DOHH2 (cell line): ENCODE results near the gene USP13.
"Not testable (repeated sequence)": the region's sequence is repeated elsewhere in the genome, so short reads cannot be mapped to it uniquely, and the experiment has no call there.

Experiments used
- H3F3A ChIP-seq: fragments of 200-600 bp; sonication (generic), shearing (Covaris generic); 2 replicates; pipeline ENCODE4 v1.6.0; 2016; ENCODE audit warnings: antibody characterized with exemption, mild to moderate bottlenecking; ENCODE audit not compliant: control insufficient read depth, insufficient read depth
- H3K27ac ChIP-seq: fragments of 200-600 bp; sonication (generic); 2 replicates; pipeline ENCODE4 v1.5.1; 2014; ENCODE audit warnings: low read depth, mild to moderate bottlenecking, low read length, moderate library complexity
- H3K27me3 ChIP-seq: fragments of 200-600 bp; sonication (generic); 2 replicates; pipeline ENCODE4 v1.6.1; 2014; ENCODE audit warnings: mild to moderate bottlenecking, low read length, mixed read lengths; ENCODE audit not compliant: control insufficient read depth
- H3K36me3 ChIP-seq: fragments of 200-600 bp; sonication (generic); 2 replicates; pipeline ENCODE4 v1.6.1; 2014; ENCODE audit warnings: mild to moderate bottlenecking, low read length, moderate library complexity, mixed read lengths; ENCODE audit not compliant: control insufficient read depth
- H3K4me1 ChIP-seq: fragments of 200-600 bp; sonication (generic); 2 replicates; pipeline ENCODE4 v1.6.1; 2014; ENCODE audit warnings: mild to moderate bottlenecking, low read length, mixed read lengths; ENCODE audit not compliant: control insufficient read depth
- H3K4me2 ChIP-seq: fragments of 200-600 bp; sonication (generic); 2 replicates; pipeline ENCODE4 v1.6.0; 2014; ENCODE audit warnings: mild to moderate bottlenecking, low read length, moderate library complexity
- H3K4me3 ChIP-seq: fragments of 200-600 bp; sonication (generic); 2 replicates; pipeline ENCODE4 v1.5.1; 2014; ENCODE audit warnings: mild to moderate bottlenecking, low read length, mixed read lengths
- H3K79me2 ChIP-seq: fragments of 200-600 bp; sonication (generic); 2 replicates; pipeline ENCODE4 v1.6.1; 2014; ENCODE audit warnings: mild to moderate bottlenecking, low read length, mixed read lengths; ENCODE audit not compliant: control insufficient read depth
- H3K9me2 ChIP-seq: fragments of 200-600 bp; sonication (generic); replicated peaks from 2 replicates; pipeline ENCODE4 v1.6.1; 2014; ENCODE audit warnings: mild to moderate bottlenecking, low read length, mixed read lengths; ENCODE audit not compliant: control insufficient read depth
- H3K9me3 ChIP-seq: fragments of 200-600 bp; sonication (generic); 2 replicates; pipeline ENCODE4 v1.6.1; 2014; ENCODE audit warnings: antibody characterized with exemption, low read length, mixed read lengths; ENCODE audit not compliant: control insufficient read depth, insufficient read depth
- H4K20me1 ChIP-seq: fragments of 200-600 bp; sonication (generic); 2 replicates; pipeline ENCODE4 v1.6.0; 2014; ENCODE audit warnings: low read depth, mild to moderate bottlenecking, antibody characterized with exemption, low read length, moderate library complexity; ENCODE audit not compliant: control insufficient read depth, insufficient read depth
- EZH2phosphoT487 ChIP-seq: fragments of 200-600 bp; sonication (generic); IDR thresholded peaks from 2 replicates; pipeline ENCODE4 v1.6.1; 2017; ENCODE audit warnings: borderline replicate concordance, mild to moderate bottlenecking, antibody characterized with exemption, low read length, moderate library complexity, mixed read lengths
- TF ChIP-seq, protein P1 (sequence below): fragments of 200-600 bp; sonication (generic); IDR thresholded peaks from one replicate; pipeline ENCODE4 v1.5.1; 2014; ENCODE audit warnings: antibody characterized with exemption, mild to moderate bottlenecking, low read depth, low read length; ENCODE audit not compliant: poor library complexity, severe bottlenecking

USP13 gene

DNA sequence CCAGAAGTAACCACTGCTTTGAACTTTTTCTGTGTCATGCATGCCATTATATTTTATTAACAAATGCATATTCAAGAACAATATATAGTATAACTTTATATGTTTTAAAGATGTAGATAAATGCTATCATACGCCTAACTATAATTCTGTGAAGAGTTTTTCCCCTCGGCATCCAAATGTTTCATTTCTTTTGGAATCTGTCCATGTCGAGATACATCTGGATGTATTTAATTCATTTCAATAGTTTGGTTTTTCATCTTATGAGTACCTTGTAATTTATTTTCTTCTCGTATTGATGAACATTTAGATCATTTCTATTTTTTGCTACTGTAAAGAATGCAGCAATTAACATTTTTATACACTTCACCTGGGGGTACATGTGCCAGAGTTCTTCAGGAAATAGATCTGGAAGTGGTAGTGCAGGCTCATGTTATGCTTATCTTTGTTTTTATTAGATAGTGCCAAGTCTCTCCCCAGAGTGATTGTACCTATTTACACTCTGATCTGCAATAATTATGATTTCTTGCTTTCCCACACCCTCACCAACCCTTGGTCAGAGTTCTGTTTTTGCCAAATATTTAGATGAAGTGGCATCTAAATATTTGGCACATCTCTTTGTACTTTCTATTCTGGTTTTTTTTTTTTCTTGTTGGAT is 29.7 kb downstream of the USP13 start:
- H3K4me1 ChIP-seq = no peaks in the 10 kb centered on the region
- H3K9me3 ChIP-seq = no peaks in the 10 kb centered on the region
- no peak overlapping the region for H3K27ac ChIP-seq
- H3K36me3 ChIP-seq = peaks cover 33% of the 10 kb centered on the region
- no peaks in the 10 kb centered on the region for H3K27me3 ChIP-seq
- H3K79me2 ChIP-seq = peaks cover 59% of the 10 kb centered on the region
- no peak overlapping the region for H3K4me3 ChIP-seq
- H3K9me2 ChIP-seq = no peaks in the 10 kb centered on the region
- TF ChIP-seq, protein P1, sequence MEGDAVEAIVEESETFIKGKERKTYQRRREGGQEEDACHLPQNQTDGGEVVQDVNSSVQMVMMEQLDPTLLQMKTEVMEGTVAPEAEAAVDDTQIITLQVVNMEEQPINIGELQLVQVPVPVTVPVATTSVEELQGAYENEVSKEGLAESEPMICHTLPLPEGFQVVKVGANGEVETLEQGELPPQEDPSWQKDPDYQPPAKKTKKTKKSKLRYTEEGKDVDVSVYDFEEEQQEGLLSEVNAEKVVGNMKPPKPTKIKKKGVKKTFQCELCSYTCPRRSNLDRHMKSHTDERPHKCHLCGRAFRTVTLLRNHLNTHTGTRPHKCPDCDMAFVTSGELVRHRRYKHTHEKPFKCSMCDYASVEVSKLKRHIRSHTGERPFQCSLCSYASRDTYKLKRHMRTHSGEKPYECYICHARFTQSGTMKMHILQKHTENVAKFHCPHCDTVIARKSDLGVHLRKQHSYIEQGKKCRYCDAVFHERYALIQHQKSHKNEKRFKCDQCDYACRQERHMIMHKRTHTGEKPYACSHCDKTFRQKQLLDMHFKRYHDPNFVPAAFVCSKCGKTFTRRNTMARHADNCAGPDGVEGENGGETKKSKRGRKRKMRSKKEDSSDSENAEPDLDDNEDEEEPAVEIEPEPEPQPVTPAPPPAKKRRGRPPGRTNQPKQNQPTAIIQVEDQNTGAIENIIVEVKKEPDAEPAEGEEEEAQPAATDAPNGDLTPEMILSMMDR = no peak
- TF ChIP-seq EZH2phosphoT487 = no peak
- H3F3A ChIP-seq = 0 out of 2 replicates have a peak, but pooled peaks cover 3% of the 10 kb centered on the region
- H4K20me1 ChIP-seq = no peaks in the 10 kb centered on the region
- no peak overlapping the region for H3K4me2 ChIP-seq

DNA sequence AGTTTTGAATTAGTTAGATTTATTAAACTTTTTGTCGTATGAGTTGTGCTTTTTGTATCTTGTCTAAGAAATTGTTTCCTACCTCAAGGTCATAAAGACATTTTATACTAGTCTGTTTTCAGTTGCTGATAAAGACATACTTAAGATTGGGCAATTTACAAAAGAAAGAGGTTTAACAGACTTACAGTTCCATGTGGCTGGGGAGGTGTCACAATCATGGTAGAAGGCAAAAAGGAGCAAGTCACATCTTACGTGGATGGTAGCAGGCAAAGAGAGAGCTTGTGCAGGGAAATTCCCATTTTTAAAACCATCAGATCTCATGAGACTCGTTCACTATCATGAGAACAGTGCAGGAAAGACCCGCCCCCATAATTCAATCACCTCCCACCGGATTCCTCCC is 30.4 kb downstream of the USP13 start:
- not testable (repeated sequence) for H3K27ac ChIP-seq, H3K27me3 ChIP-seq, H3K4me1 ChIP-seq, H3F3A ChIP-seq, H3K9me3 ChIP-seq, H3K4me3 ChIP-seq, H3K4me2 ChIP-seq, H4K20me1 ChIP-seq, H3K9me2 ChIP-seq
- H3K36me3 ChIP-seq = peaks cover 39% of the 10 kb centered on the region
- peaks cover 56% of the 10 kb centered on the region for H3K79me2 ChIP-seq

DNA sequence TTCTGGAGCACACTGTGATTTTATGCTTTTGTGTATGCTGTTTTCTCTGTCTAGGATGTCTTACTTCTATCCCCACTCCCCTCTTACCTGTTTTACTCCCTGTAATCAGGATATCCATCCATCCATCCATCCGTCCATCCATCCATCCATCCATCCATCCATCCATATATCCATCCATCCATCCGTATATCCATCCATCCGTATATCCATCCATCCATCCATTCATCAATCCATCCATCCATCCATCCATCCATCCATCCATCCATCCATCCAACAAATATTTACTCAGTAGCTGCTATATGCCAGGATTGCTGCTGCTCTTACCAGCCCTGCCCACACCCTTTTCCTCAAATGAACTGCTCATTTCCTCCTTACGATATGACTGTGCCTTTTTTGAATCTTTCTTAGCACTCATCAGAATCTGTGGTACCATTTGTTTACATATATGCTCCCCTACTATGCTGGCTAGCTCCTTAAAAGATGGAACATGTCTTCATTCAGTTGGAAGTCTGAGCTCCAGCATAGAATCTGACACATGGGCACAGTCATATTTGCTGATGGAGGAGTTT is 35.2 kb downstream of the USP13 start:
- Histone ChIP-seq H3K9me2 (no peaks in the 10 kb centered on the region), H3K27me3 (no peaks in the 10 kb centered on the region), H3K27ac (no peak overlapping the region), H3K4me3 (no peak overlapping the region), H3K36me3 (peaks cover 38% of the 10 kb centered on the region), H3F3A (no peaks in the 10 kb centered on the region), H3K79me2 (peaks cover 23% of the 10 kb centered on the region), H3K4me2 (no peak overlapping the region), H3K4me1 (no peaks in the 10 kb centered on the region), H4K20me1 (no peaks in the 10 kb centered on the region), H3K9me3 (no peaks in the 10 kb centered on the region)
- TF ChIP-seq, protein P1 = no peak
- TF ChIP-seq EZH2phosphoT487 = no peak

DNA sequence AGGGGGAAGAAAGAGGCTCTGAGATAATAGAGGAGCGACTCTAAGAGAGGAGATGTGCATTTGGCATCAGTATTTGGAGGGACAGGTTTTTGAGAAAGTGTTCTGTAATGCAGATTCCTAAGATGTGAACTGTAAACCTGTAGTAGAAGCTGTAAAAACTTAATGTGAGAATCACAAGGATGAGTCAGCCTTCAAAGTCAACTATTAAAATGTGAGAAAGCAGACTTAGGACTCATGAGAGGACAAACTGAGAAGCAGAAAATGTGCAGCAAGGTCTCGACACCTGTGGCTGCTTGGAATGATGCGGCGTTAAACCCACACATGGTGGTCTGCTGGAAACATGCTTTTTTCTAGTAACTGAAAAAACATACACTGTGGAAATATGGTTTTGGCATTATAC is 36.0 kb downstream of the USP13 start:
- Histone ChIP-seq H3K9me2 (no peaks in the 10 kb centered on the region), H3K79me2 (peaks cover 16% of the 10 kb centered on the region), H3K27me3 (no peaks in the 10 kb centered on the region), H3K36me3 (peaks cover 38% of the 10 kb centered on the region), H3K4me1 (no peaks in the 10 kb centered on the region), H3K4me2 (no peak overlapping the region), H3F3A (no peaks in the 10 kb centered on the region), H3K9me3 (no peaks in the 10 kb centered on the region), H3K4me3 (no peak overlapping the region), H3K27ac (no peak overlapping the region), H4K20me1 (no peaks in the 10 kb centered on the region)
- TF ChIP-seq, protein P1 = no peak
- TF ChIP-seq EZH2phosphoT487 = no peak
